Stimulated activated naive CD8-positive, alpha-beta T cell treated with anti-CD3 and anti-CD28 coated beads, Interleukin-15, Interleukin-2, amounts not matched to agents 100 U/mL and 50 U/mL, for 24 hours (primary cell): ENCODE data around the gene BDNF.
"Not testable (repeated sequence)": the region's sequence is repeated elsewhere in the genome, so short reads cannot be mapped to it uniquely, and the experiment has no call there.

Experiments used
- ATAC-seq: fragments of 150-1000 bp; cut with Tn5 transposase; one replicate; pipeline ENCODE4 v1.10.0; 2021
- DNase-seq: peaks from one replicate; pipeline ENCODE4 v3.0.0; 2021

Gene BDNF

DNA sequence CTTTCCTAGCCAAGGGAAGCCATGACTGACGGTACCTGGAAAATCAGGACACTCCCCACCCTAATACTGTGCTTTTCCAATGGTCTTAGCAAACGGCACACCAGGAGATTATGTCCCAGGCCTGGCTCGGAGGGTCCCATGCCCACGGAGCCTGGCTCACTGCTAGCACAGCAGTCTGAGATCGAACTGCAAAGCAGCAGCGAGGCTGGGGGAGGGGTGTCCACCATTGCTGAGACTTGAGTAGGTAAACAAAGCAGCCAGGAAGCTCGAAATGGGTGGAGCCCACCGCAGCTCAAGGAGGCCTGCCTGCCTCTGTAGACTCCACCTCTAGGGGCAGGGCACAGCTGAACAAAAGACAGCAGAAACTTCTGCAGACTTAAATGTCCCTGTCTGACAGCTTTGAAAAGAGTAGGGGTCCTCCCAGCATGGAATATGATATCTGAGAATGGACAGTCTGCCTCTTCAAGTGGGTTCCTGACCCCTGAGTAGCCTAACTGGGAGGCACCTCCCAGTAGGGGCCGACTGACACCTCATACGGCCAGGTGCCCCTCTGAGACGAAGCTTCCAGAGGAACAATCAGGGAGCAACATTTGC, 34.6 kb downstream of the BDNF start:
- DNase-seq, ATAC-seq: not testable (repeated sequence)

DNA sequence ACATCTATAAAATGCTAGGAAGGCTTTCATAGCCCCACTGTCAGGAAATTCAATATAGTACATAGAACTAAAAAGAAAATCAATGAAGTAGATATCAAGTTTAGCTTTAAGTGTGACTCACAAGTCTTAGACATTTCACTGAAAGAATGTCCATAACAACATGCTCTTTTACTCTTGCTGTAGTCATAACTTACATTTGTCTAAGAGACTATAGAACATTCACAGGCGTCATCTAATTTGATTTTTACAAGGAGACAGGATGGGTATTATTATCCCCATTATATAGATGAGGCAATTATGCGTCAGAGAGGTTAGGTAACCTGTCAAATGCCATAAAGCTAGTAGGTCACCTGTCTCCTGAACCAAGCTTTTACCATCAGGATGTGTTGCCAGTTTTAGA, 36.9 kb downstream of the BDNF start:
- DNase-seq (no peak), ATAC-seq (no peak)

DNA sequence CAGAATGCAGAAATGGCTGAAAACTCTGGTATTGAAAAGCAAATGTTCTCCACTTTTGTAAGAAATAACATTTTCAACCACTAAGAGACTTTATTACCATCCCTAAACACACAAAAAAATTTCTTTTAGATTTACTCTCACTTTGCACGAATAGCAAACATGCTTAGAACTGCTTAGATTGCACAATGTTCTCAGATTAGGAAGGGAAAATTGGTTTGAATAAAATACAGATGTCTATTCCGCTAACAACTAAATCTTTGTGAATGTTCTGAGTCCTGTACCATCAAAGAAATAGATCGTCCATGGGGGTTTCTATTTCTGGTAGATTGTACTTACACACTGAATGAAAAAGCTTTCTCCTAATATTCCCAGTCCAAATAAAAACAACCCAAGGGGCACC, 40.1 kb downstream of the BDNF start:
- DNase-seq: no peak
- no peak for ATAC-seq

DNA sequence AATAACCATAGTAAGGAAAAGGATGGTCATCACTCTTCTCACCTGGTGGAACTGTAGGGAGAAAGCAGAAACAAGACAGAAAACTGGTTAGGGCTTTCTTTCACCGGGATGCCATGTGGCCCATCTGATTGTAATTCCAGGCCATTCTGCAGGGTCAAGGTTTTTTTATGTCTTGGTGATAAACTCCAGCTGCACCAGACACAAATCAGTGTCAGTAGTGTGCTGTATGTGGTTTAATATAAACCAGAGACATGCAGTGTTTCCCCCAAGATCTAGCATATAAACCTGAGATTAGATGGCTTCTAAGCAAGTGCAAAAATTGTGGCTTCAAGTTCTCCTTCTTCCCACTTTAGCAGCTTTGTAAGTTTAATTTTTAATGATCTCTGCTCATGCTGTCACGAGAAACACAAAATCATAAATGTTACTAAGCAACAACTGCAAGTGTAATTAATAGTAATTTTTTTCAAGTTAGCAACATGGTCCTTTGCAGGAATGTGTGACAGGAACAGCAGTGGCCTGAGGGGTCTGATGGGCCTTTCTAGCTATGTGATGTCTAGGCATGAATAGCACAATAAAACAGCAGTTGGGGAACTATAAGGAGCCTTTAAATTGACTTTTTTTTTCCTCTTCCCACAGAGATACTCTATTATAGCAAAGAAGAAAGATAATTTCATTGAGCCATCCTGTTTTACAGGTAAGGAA, 41.6 kb downstream of the BDNF start:
- DNase-seq: no peak
- no peak for ATAC-seq

DNA sequence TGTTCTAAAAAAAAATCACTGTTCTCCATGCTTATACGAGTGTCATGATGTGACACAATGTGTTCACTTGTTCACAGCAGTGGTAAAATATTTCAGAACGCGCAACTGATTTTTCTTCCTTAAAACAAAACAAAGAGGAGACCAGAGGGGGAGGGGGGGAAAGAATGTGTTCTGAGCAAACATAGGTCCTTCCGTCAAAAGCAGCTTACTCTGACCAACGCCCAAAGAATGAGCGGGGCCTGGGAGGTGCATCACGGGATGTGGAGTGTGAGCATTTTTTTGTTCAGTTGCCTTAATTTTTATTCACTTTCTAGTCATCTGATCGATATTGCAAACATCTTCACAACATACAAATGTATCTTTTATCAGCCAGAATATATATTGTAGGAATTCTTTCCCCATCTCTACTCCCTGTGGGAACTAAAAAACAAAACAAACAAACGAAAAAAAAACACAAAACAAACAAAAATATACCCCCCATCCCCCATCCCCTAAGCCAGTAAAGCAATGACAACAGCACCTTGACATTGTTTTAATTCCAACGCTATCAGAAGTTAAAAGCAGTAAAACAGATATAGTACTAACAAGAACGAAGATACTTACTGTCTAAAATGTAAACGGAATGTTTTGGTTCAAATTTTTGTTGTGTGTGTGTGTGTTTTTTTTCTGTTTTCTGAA, 43.3 kb downstream of the BDNF start:
- no peak for DNase-seq
- no peak for ATAC-seq

DNA sequence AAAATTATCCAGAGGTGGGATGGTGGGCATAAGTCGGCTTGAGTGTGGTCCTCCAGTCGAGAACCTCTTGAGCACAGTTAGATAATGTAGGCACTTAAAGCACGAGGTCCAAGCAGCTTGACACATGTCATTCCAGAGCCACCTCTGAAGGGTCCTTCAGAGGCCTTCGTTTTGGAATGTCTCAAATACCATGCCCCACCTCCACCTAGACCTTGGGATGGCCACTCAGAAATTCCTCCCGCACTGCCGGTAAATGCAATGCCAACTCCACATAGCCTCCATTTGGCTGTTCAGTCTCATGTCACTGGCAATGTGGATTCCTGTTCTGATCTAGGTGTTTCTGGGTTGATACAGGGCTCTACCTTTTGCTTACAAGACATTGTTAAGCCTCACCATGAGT, 43.9 kb downstream of the BDNF start:
- ATAC-seq: no peak
- DNase-seq: no peak

DNA sequence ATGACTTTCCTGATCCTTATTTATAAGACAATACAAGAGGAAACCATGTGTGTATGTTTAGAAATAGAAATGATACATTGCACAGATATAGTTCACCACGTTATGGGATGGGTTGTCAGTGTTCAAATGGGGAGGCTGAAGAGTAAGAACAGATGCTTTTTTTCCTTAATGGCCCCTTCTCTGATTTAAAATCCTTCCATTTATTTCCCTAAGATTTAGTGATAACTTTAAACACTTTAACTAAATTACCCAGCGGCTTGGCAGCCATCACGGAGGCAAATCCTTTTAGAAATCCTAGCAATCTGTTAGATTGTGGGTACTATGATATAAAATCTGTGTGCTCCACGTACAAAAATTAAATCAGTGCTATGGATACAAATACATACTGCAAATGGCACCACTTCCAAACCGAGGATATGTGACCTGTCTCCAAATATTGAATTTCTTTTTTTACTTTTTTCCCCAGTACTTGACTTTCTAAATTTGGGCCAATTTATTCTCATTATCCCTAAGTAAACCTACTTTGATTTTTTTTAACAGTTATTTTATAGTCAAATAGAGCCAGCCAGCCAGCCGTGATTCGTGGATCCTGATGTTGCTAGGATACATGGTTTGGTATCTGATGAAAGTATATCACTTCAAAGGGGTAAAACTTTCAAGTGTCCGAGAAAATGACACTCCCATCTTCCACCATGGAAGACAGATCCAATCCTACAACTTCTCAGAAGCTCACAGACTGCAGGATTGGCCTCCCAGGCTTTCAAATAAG, 46.1 kb downstream of the BDNF start:
- ATAC-seq (no peak), DNase-seq (no peak)

DNA sequence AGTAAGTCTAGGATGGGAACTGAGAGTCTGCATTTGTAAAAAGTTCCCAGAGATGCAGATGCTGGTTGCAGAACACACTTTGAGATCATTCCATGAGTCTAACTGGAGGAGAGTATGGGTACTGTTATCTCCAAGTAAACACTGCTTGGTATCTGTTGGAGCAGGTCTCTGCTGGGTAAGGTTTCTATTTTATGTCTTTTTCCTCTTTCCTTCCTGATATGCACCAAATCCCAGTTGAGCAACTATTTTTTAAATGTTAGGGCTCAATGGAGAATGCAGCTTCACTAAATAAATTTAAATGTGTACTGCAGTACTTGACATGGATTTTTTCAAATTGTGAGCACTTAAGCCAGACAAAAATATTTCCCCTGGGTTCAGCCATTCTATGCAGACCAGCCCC, 48.5 kb downstream of the BDNF start:
- DNase-seq (no peak), ATAC-seq (no peak)

DNA sequence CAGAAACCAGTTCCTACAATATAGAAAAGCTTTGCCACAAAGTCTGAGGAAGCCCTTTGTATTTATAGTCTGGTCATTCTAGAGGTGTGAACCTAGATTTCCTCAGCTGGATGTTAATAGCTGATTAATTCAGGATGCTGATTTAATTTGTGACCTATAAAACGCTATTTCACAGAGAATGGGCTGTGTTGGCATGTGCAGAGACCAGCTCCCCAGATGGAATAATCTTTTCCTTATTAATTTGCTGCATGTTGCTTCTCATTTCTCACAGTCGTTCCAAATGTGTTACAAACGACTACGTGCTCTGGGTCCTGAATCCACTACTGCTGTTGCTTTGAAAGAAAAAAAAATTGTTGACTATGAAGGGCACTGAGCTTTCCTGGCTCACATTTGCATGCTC, 49.3 kb downstream of the BDNF start:
- DNase-seq: no peak
- ATAC-seq: no peak

DNA sequence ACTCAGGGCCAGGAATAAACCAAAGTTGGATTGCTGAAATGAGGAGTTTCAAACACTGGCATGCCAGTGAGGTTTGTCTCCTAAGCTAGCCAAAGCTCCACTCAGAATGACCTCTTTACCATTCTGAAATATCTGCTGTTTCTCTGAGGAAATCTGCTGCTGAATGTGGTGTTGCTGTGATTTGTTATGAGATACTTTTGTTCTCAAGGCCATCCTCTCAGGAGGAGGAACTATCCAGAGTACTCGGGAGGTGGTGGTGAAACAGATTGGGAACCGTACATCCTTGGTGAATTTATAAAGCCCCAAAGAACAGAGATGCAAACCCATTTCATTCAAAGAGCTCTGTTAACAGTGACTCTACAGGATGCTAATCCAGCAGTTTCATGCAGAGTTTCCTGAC, 50.5 kb downstream of the BDNF start:
- ATAC-seq (no peak), DNase-seq (no peak)

DNA sequence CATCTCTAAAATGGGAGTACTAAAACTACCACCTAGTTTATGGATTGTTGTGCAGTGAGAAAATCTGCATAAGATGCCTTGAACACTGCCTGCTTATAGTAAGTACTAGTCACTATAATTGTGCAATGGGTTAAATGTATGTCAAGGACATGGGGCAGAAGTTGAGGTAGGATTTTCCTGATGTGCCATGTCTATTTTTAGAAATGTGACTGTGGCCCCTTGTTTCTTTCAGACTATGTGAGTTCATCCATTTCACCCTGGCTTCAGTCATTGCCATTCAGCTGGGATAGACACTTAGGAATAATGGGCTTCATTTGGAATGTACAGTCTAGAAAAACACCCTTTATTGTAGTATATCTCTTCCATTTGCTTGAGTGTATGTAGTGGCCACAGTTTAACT, 51.4 kb downstream of the BDNF start:
- DNase-seq (no peak), ATAC-seq (no peak)

DNA sequence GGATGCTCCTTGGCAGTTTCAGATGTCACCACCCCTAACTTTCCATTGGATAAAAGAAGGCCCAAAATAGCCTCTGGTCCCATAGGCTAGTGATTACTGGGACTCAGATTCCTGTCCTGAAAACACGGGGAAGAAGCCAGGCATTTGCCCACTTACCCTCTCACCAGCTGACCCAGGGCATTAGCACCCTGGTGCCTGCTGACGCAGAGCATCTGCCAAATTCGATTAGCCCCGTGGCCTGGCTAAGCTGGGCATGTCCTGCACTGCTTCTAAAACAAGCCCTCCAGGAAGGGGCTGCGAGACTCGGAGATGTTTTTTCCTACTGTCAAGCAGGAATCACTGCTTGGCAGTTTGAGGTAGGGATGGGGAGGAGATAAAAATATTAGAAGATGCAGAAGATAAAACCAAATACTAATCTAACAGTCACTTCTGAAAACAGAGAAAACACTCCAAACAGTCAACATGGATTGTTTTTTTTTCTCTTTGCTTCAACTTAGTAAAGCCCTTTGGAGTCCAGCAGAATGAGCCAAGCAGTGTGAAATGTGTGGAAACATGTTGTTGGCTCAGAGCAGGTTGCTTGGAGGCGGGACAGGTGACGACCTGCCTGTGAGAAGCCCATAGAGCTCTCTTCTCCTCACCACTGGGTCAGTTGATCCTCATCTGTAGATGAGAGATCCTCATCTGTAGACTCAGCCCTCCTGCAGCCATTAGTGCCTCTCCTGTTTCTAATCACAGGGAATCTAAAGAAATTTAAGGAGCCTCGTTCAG, 54.0 kb downstream of the BDNF start:
- ATAC-seq (no peak), DNase-seq (no peak)

DNA sequence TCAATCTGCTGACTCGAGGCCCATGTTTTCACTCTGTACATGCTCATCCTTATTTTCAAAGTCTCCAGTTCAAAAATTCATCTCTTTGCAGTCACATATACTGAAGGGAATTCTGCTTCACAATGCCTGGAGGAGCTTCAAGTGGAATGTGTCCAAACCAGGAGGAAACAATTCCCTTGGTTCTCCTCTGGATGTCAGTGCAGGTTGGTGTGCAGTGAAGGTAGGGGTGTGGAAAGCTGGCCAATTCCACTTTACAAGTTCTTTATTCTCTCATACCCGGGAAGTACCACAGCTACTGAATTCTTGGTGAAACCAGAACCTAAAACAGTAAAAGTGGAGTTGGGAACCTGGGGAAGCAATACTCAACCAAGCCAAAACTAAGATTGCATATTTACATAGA, 57.3 kb downstream of the BDNF start:
- ATAC-seq (no peak), DNase-seq (no peak)

DNA sequence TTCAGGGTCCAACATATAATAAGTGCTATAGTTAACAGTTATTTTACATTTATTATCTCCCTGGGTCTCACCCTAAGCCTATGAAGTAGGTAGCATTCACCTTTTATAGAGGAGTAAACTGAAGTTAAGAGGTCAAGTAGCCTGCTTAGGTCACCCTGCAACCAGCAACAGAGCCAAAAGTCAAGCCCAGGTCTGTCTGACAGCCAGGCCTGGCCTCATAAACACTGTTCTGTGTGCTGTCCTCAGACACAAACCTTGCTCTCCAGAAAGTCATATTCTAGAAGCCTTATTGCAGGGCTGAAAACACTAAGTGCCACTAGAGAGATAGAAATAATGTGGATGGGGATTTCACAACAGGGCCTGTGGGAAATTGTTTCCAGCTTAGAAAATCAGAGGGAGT, 59.3 kb downstream of the BDNF start:
- no peak for ATAC-seq
- no peak for DNase-seq

DNA sequence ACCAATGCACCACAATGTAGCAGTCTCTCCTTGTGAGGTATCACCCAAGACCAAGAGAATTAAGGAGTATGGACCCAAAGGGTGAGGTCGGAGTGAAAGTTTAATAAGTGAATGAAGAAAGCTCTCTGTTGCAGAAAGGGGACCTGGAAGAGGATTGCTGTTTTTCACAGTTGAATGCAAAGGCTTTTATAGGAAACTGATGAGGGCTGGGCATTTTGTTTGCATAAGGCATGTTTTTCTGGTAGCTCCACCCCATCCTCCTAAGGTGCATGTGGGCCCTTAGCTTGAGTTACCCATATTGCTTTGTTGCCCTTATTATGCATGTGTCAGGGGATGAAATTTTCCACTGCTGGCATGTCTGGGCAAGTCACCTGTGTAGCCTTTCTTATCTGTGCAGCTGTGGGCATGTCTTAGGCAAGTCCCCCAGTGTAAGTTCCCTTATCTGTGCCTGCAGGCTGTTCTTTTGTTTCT, 64.7 kb downstream of the BDNF start:
- DNase-seq (no peak), ATAC-seq (no peak)

DNA sequence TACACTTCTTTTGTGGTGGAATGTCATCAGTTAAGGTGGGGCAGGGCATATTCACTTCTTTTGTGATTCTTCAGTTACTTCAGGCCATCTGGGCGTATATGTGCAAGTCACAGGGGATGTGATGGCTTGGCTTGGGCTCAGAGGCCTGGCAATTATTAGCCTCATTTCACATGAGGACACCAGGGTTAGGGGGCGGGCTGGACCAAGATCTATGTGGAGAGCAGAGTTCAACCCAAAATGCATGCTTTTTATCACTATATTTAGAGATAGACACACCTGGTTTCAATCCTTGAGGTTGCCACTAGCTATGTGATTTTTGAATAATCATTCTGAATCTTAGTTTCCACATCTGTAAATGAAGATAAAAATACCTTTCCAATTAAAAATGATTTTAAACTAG, 65.5 kb downstream of the BDNF start:
- ATAC-seq, DNase-seq: not testable (repeated sequence)

DNA sequence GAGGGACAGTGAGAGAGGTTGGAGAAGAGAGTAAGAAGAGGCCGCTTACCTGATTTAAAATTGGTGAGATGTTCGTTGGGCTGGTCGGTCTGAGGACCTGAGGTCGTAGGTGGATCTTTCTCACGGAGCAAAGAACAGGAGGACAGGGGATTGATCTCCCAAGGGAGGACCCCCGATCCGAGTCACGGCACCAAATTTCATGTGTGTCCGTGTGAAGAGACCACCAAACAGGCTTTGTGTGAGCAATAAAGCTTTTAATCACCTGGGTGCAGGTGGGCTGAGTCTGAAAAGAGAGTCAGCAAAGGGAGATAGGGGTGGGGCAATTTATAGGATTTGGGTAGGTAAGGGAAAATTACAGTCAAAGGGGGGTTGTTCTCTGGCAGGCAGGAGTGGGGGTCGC, 66.0 kb downstream of the BDNF start:
- DNase-seq, ATAC-seq: not testable (repeated sequence)

DNA sequence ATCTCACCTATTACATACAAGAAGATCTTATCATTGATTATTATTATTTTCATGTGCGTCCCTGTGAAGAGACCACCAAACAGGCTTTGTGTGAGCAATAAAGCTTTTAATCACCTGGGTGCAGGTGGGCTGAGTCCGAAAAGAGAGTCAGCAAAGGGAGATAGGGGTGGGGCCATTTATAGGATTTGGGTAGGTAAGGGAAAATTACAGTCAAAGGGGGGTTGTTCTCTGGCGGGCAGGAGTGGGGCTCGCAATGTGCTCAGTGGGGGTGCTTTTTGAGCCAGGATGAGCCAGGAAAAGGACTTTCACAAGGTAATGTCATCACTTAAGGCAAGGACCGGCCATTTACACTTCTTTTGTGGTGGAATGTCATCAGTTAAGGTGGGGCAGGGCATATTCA, 71.2 kb downstream of the BDNF start:
- ATAC-seq, DNase-seq: not testable (repeated sequence)

DNA sequence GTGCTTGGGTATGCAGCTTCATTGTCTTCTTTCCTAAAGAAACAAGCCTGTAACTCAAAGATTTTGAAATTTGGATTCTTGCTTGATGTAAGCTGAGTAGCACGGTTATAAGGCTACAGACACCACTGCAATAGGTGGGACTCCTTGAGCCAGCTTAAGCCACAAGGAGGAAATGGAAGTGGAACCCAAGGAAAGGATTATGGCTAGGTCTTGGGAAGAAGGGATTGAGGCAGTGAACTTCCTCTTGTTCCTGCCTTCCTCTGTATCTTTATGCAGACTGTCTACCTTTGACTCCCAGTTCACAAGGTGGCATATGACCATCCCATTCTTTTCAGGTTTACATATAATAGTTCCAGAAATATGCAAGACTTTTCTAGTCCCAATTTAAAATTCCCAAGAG, 72.3 kb downstream of the BDNF start:
- ATAC-seq (no peak), DNase-seq (no peak)

DNA sequence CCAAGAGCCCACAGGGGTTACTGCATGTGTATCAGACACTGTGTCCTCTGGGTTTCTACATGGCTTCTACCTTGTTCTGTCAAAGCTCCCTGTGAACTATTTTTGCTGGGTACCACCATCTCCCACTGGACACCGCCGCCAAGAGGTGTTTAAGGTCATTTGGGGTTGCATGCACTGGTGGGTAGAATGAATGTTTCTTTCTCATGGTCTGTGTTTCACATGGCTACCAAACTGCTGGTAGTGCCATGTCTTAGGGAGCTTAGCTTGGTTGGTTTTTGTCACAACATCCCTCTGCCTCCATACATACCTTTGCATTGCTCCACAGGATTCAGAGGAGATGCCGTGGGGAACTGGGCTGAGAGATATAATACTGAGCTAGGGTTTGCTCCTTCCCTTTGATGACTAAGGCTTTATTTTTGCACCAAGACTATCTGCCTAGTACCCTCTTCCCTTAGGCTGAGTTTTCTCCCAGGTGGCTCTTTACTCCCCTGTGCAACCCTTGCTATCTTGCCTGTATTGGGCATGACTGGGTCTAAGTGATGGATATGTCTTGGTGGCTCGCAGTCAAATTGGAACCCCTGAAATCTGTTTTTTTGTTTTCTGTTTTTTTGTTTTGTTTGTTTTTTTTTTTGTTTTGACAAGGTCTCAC, 73.2 kb downstream of the BDNF start:
- peak; percentile 28 for ATAC-seq
- DNase-seq: no peak

DNA sequence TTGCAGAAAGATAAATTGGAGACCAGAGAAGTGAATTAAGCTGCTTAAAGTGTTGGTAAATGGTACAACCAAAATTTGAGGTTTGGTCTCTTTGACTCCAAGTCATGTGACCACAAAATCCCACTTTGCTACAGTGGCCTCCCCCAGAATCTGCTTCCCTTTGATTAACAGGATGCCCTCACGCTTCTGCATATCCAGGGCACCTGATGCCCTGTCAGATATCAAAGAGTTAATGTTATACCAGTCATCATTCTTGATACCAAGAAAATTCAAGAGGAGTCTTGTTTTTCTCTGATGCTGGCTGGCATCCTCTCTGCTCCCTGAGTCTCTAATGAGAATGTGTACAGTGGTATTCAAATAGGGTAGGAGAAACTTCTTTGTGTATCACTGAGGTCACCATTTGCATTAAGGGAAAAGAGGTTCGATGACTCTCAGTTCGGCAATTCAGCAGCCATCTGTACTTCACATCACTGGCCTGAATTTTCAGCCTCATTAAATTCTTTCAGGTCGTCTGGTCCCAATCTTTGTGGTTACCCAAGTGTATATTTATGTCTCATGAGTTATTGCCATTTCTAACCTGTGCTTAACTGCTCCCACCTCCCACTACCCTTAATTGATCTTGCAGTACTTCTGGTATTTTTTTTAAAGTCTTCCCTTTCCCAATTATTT, 73.9 kb downstream of the BDNF start:
- DNase-seq (no peak), ATAC-seq (no peak)
